ENCODE results near the gene ANKIB1. TPM values are rescaled to one million over a fixed set of nuclear protein-coding genes. Genes with fewer than 3 reads are reported as not detected.

The ANKIB1 gene
- total RNA-seq, 2 experiments from 2014 or later: 60.0 to 66.9 TPM

GRCh38 chr7:92306153-92306552, 60.4 kb downstream of the ANKIB1 start:
- no peak overlapping the region for H3K27ac Mint-ChIP-seq
- peaks cover 9% of the 10 kb centered on the region for H3K36me3 ChIP-seq (ENCODE audit: insufficient read depth, low read length)
- CTCF ChIA-PET: no interaction called here

GRCh38 chr7:92313055-92313454, 67.3 kb downstream of the ANKIB1 start:
- H3K36me3 Mint-ChIP-seq (ENCODE audit: low read depth): peaks cover 38% of the 10 kb centered on the region
- H3K4me1 Mint-ChIP-seq (ENCODE audit: low read depth): no peaks in the 10 kb centered on the region
- no peaks in the 10 kb centered on the region for H3K9me3 ChIP-seq (ENCODE audit: control insufficient read depth in 1 of 2, insufficient read depth in 1 of 2, low read length in 2 of 2)
- H3K36me3 ChIP-seq (ENCODE audit: insufficient read depth, low read length): peaks cover 8% of the 10 kb centered on the region
- DNase-seq: peak in 1 of 14 experiments; percentile 41
- no peaks in the 10 kb centered on the region for H3K27me3 Mint-ChIP-seq
- no peak overlapping the region for H3K4me3 ChIP-seq (ENCODE audit: low read length)
- no peak for ATAC-seq (ENCODE audit: poor library complexity)
- ChIA-PET CTCF (interaction anchor here (1.2 kb wide), 1 partner anchor 13 kb away, joined by 3 read pairs; no protein-coding TSS in a partner anchor), POLR2A (no interaction called here)
- no peaks in the 10 kb centered on the region for H3K4me1 ChIP-seq (ENCODE audit: insufficient read depth, low read length)
- no peak for TF ChIP-seq CTCF (IDR thresholded peaks at IDR 0.05)
- intact Hi-C loops (cut with DNase I, micrococcal nuclease): no loop called here
- no peak overlapping the region for H3K27ac Mint-ChIP-seq
- H3K27ac ChIP-seq (ENCODE audit: low read depth in 1 of 2, low read length in 2 of 2): no peak overlapping the region
- no peaks in the 10 kb centered on the region for H3K9me3 Mint-ChIP-seq
- no peaks in the 10 kb centered on the region for H3K27me3 ChIP-seq (ENCODE audit: control insufficient read depth in 1 of 2, insufficient read depth in 2 of 2, low read length in 2 of 2)
- no peak overlapping the region for H3K4me3 Mint-ChIP-seq

More at GRCh38 chr7:92306153-92306552, 60.4 kb downstream of the ANKIB1 start:
- no peaks in the 10 kb centered on the region for H3K27me3 ChIP-seq (ENCODE audit: control insufficient read depth in 1 of 2, insufficient read depth in 2 of 2, low read length in 2 of 2)
- no peak overlapping the region for H3K27ac ChIP-seq (ENCODE audit: low read depth in 1 of 2, low read length in 2 of 2)
- DNase-seq (no peak), ATAC-seq (ENCODE audit: poor library complexity) (no peak)
- H3K4me1 ChIP-seq (ENCODE audit: insufficient read depth, low read length): no peaks in the 10 kb centered on the region
- Mint-ChIP-seq H3K27me3 (no peaks in the 10 kb centered on the region), H3K36me3 (ENCODE audit: low read depth) (peaks cover 59% of the 10 kb centered on the region), H3K4me3 (no peak overlapping the region), H3K9me3 (no peaks in the 10 kb centered on the region), H3K4me1 (ENCODE audit: low read depth) (no peaks in the 10 kb centered on the region)
- H3K9me3 ChIP-seq (ENCODE audit: control insufficient read depth in 1 of 2, insufficient read depth in 1 of 2, low read length in 2 of 2): no peaks in the 10 kb centered on the region
- POLR2A ChIA-PET: no interaction called here
- intact Hi-C loops (cut with DNase I, micrococcal nuclease): no loop called here
- TF ChIP-seq CTCF (IDR thresholded peaks at IDR 0.05): no peak
- H3K4me3 ChIP-seq (ENCODE audit: low read length): no peak overlapping the region

- POLR2A ChIA-PET: no interaction called here
- Mint-ChIP-seq H3K4me3 (no peak overlapping the region), H3K27ac (no peak overlapping the region), H3K9me3 (no peaks in the 10 kb centered on the region), H3K36me3 (ENCODE audit: low read depth) (peaks cover 15% of the 10 kb centered on the region), H3K4me1 (ENCODE audit: low read depth) (no peaks in the 10 kb centered on the region), H3K27me3 (no peaks in the 10 kb centered on the region)
- Histone ChIP-seq H3K27me3 (ENCODE audit: control insufficient read depth in 1 of 2, insufficient read depth in 2 of 2, low read length in 2 of 2) (no peaks in the 10 kb centered on the region), H3K9me3 (ENCODE audit: control insufficient read depth in 1 of 2, insufficient read depth in 1 of 2, low read length in 2 of 2) (no peaks in the 10 kb centered on the region), H3K4me1 (ENCODE audit: insufficient read depth, low read length) (no peaks in the 10 kb centered on the region), H3K27ac (ENCODE audit: low read depth in 1 of 2, low read length in 2 of 2) (no peak overlapping the region), H3K4me3 (ENCODE audit: low read length) (no peak overlapping the region), H3K36me3 (ENCODE audit: insufficient read depth, low read length) (peaks cover 10% of the 10 kb centered on the region)
- DNase-seq (no peak), ATAC-seq (ENCODE audit: poor library complexity) (no peak)
- CTCF ChIA-PET: no interaction called here
- no peak for TF ChIP-seq CTCF (IDR thresholded peaks at IDR 0.05)
- intact Hi-C loops (cut with DNase I, micrococcal nuclease): no loop called here
These were observed 73.5 kb downstream of the ANKIB1 start for GRCh38 chr7:92319243-92319642.

Data from CD4-positive, alpha-beta T cell (primary cell).